Measurements from ENCODE around the gene PIP4K2A. TPM values are rescaled to one million over a fixed set of nuclear protein-coding genes. Genes with fewer than 3 reads are reported as not detected.

The PIP4K2A gene
- total and polyA plus RNA-seq, 2 donors (not counting 3 experiments of a cell fraction or from before 2014, with no cell fraction given), result 11.8 to 32.6 TPM

- Histone ChIP-seq H3K4me1 (ENCODE audit: control insufficient read depth, extremely low read depth, insufficient read depth, low read length) (no peaks in the 10 kb centered on the region), H3K9me3 (replicated peaks; ENCODE audit: control insufficient read depth, insufficient read depth, low read length) (no peaks in the 10 kb centered on the region), H3K9me1 (replicated peaks; ENCODE audit: control insufficient read depth, extremely low read depth, insufficient read depth, low read length) (no peaks in the 10 kb centered on the region), H3K4me3 (replicated peaks in 1 of 3; ENCODE audit: insufficient read depth in 1 of 3, low read depth in 1 of 3, low read length in 3 of 3) (no peak overlapping the region), H3K79me2 (ENCODE audit: control insufficient read depth, insufficient read depth, low read length) (no peaks in the 10 kb centered on the region), H3K36me3 (ENCODE audit: control insufficient read depth in 2 of 2, extremely low read depth in 1 of 2, insufficient read depth in 2 of 2, low read length in 2 of 2) (peaks cover 3 to 5% of the 10 kb centered on the region in 2 experiments), H3K27ac (ENCODE audit: insufficient read depth, low read depth, low read length) (no peak overlapping the region), H4K20me1 (replicated peaks; ENCODE audit: control insufficient read depth, extremely low read depth, insufficient read depth, low read length) (no peaks in the 10 kb centered on the region), H2AFZ (ENCODE audit: low read depth, low read length) (no peak overlapping the region), H3K4me2 (ENCODE audit: insufficient read depth, low read length) (no peak overlapping the region), H3K9ac (replicated peaks; ENCODE audit: extremely low read depth, insufficient read depth, low read length) (no peak overlapping the region), H3K27me3 (ENCODE audit: control insufficient read depth in 2 of 2, insufficient read depth in 2 of 2, low read length in 2 of 2) (no peaks in the 10 kb centered on the region)
- ChIA-PET CTCF (no interaction called here), POLR2A (no interaction called here)
- intact Hi-C loops (cut with micrococcal nuclease), result no loop called here
- no TSS peak for BruUV-seq (replicated peaks)
- no peak for FAIRE-seq
- dilution Hi-C loops (cut with MboI; ENCODE audit: extremely low pct_ligation_motif_present, low sequenced_read_pairs), result no loop called here
- TF ChIP-seq POLR2AphosphoS5 (IDR thresholded peaks at IDR 0.05; ENCODE audit: insufficient read depth, low read depth, low read length) (no peak), POLR2A (IDR thresholded peaks at IDR 0.05; ENCODE audit: low read depth, low read length) (no peak), MAX (IDR thresholded peaks at IDR 0.05; ENCODE audit: insufficient read depth, insufficient read length) (no peak), EZH2 (IDR thresholded peaks at IDR 0.05; ENCODE audit: borderline replicate concordance, low read depth, low read length, severe bottlenecking) (no peak), JUN (IDR thresholded peaks at IDR 0.05; ENCODE audit: borderline replicate concordance, insufficient read depth, insufficient read length, low read depth) (no peak), CTCF (IDR thresholded peaks at IDR 0.05; ENCODE audit: extremely low read depth in 1 of 2, insufficient read depth in 1 of 2, low read depth in 1 of 2, low read length in 2 of 2) (no peak), FOS (IDR thresholded peaks at IDR 0.05; ENCODE audit: borderline replicate concordance, insufficient read depth, low read length) (no peak), MYC (IDR thresholded peaks at IDR 0.05; ENCODE audit: low read depth, low read length) (no peak), GATA2 (IDR thresholded peaks at IDR 0.05; ENCODE audit: insufficient read depth, insufficient read length, low read depth, low read length) (no peak)
- DNase-seq (ENCODE audit: low read depth, low spot score), result no peak
Observed at GRCh38 chr10:22564060-22564459, 150.3 kb downstream of the PIP4K2A start.
